ENCODE measurements around the gene PSAT1. TPM values are rescaled to one million over a fixed set of nuclear protein-coding genes. Genes with fewer than 3 reads are reported as not detected.

The PSAT1 gene
- total RNA-seq, 1 experiment from 2014 or later: 226 TPM

DNA sequence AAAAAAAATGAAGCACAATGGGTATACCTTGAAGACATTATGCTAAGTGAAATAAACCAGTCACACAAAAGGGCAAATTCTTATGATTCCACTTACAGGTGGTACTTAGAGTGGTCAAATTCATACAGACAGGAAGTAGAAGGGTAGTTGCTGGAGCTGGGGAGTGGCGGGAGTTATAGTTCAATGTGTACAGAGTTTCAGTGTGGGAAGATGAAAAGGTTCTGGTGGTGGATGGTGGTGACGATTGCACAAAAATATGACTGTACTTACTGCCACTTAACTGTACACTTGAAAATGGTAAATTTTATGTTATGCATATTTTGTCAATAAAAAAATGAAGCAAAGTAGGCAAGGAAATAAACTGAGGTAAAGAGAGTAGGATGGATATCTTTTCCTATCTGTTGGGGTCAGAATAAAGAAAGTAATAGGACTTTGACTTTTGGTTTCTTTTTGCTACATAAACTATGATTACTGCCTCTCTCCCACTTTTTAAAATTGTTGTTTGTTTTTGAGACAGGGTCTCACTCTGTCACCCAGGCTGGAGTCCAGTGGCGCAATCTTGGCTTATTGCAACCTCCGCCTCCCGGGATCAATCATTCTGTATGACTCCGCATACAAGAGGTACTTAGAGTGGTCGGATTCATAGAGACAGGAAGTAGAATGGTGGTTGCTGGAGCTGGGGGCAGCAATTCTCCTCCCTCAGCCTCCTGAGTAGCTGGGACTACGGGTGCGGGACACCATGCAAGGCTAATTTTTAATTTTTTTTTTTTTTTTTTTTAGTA is 4.0 kb upstream of the PSAT1 start:
- intact Hi-C loops (cut with micrococcal nuclease): no loop called here
- Histone ChIP-seq H3K27me3 (ENCODE audit: insufficient read depth, low read length) (no peaks in the 10 kb centered on the region), H2AFZ (ENCODE audit: low read depth, low read length, poor library complexity, severe bottlenecking) (no peak overlapping the region), H3K9me3 (ENCODE audit: control insufficient read depth in 1 of 2, insufficient read depth in 1 of 2, low read depth in 1 of 2, low read length in 2 of 2) (no peaks in the 10 kb centered on the region), H3K9ac (ENCODE audit: low read length) (no peak overlapping the region), H3K4me1 (ENCODE audit: control insufficient read depth in 1 of 2, insufficient read depth in 2 of 2, low read length in 2 of 2) (peaks cover 11 to 12% of the 10 kb centered on the region in 2 experiments; a peak in 3 of 4 replicates), H3K4me3 (replicated peaks in 1 of 2; ENCODE audit: low read depth in 1 of 2, low read length in 2 of 2) (no peak overlapping the region), H3K27ac (ENCODE audit: low read depth, low read length) (no peak overlapping the region), H3K4me2 (ENCODE audit: low read length) (no peak overlapping the region), H3K36me3 (ENCODE audit: control insufficient read depth in 1 of 2, insufficient read depth in 2 of 2, low read length in 2 of 2) (no peaks in the 10 kb centered on the region), H3K79me2 (ENCODE audit: insufficient read depth, low read length) (peaks cover 9% of the 10 kb centered on the region), H3K9me2 (ENCODE audit: insufficient read depth) (no peaks in the 10 kb centered on the region), H4K20me1 (ENCODE audit: insufficient read depth) (no peaks in the 10 kb centered on the region)
- BruUV-seq (replicated peaks): no TSS peak
- POLR2A ChIA-PET: no interaction called here
- DNase-seq (ENCODE audit: low read depth, low spot score): no peak
- no peak for ATAC-seq
- TF ChIP-seq RAD21 (IDR thresholded peaks at IDR 0.05; ENCODE audit: low read depth) (no peak), EZH2 (IDR thresholded peaks at IDR 0.05) (no peak), SRF (IDR thresholded peaks at IDR 0.05; ENCODE audit: low read depth) (no peak), SIN3A (IDR thresholded peaks at IDR 0.05; ENCODE audit: low read depth) (no peak), POLR2A (IDR thresholded peaks at IDR 0.05; ENCODE audit: borderline replicate concordance, extremely low read depth, insufficient read depth, insufficient read length) (no peak), EZH2phosphoT487 (IDR thresholded peaks at IDR 0.05; ENCODE audit: borderline replicate concordance) (no peak), SP1 (IDR thresholded peaks at IDR 0.05; ENCODE audit: low read depth) (no peak), EGR1 (IDR thresholded peaks at IDR 0.05; ENCODE audit: low read depth) (no peak)
- TF ChIP-seq, protein P1, sequence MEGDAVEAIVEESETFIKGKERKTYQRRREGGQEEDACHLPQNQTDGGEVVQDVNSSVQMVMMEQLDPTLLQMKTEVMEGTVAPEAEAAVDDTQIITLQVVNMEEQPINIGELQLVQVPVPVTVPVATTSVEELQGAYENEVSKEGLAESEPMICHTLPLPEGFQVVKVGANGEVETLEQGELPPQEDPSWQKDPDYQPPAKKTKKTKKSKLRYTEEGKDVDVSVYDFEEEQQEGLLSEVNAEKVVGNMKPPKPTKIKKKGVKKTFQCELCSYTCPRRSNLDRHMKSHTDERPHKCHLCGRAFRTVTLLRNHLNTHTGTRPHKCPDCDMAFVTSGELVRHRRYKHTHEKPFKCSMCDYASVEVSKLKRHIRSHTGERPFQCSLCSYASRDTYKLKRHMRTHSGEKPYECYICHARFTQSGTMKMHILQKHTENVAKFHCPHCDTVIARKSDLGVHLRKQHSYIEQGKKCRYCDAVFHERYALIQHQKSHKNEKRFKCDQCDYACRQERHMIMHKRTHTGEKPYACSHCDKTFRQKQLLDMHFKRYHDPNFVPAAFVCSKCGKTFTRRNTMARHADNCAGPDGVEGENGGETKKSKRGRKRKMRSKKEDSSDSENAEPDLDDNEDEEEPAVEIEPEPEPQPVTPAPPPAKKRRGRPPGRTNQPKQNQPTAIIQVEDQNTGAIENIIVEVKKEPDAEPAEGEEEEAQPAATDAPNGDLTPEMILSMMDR (IDR thresholded peaks at IDR 0.05 in 2 of 3, conservative IDR thresholded peaks at IDR 0.05 in 1 of 3; ENCODE audit: borderline replicate concordance in 1 of 3, insufficient read depth in 1 of 3, low read depth in 2 of 3, low read length in 2 of 3): no peak
- RAD21 ChIA-PET (ENCODE audit: low non-redundant PET in 1 of 2, low total read pairs in 2 of 2, uncharacterized antibody in 2 of 2, unreplicated experiment in 2 of 2): no interaction called here
- CTCF ChIA-PET: no interaction called here

Measured in HCT116 (cell line).